ENCODE data around the gene ORMDL3.

- TF ChIP-seq CTCF (IDR thresholded peaks at IDR 0.05; ENCODE audit: poor library complexity, severe bottlenecking) (no peak), MXI1 (conservative IDR thresholded peaks at IDR 0.05; ENCODE audit: poor library complexity, severe bottlenecking) (no peak), REST (IDR thresholded peaks at IDR 0.05; ENCODE audit: borderline replicate concordance) (no peak), POLR2AphosphoS5 (IDR thresholded peaks at IDR 0.05) (no peak), TAF1 (IDR thresholded peaks at IDR 0.05; ENCODE audit: low read depth) (no peak)
These were observed 6.9 kb upstream of the ORMDL3 start for GRCh38 chr17:39934324-39934723.
